PC-9 (cell line): ENCODE measurements around the gene ACSL3. TPM values are rescaled to one million over a fixed set of nuclear protein-coding genes. Genes with fewer than 3 reads are reported as not detected.

Experiments used
- BruUV-seq: library from RNA; stranded (reverse); fragments of 400-500 nt; replicated peaks from 2 replicates; lab custom pipeline; 2021; lab: Mats Ljungman, UMichigan
- CTCF ChIA-PET: fragments of 300-600 bp; sonication (Branson Sonifier 250); formaldehyde crosslinking; loops from one replicate; lab custom pipeline; 2022; ENCODE audit warnings: antibody characterized with exemption; lab: Charles Lee
- POLR2A ChIA-PET: fragments of 300-600 bp; sonication (Branson Sonifier 250); formaldehyde crosslinking; loops from one replicate; lab custom pipeline; 2022; ENCODE audit warnings: antibody characterized with exemption; ENCODE audit not compliant: unreplicated experiment; lab: Charles Lee
- DNase-seq, 2 experiments: peaks; one replicate each; pipeline versions ENCODE4 v3.0.0 to v3.0.0-alpha.2; 2015 to 2022; ENCODE audit warnings: mixed read lengths in 1 of 2
- H2AFZ ChIP-seq: fragments of 200-600 bp; sonication (generic); 2 replicates; pipeline ENCODE4 v1.8.1; 2017; ENCODE audit warnings: antibody characterized with exemption
- H3F3A ChIP-seq: fragments of 200-600 bp; sonication (generic); 2 replicates; pipeline ENCODE4 v1.8.1; 2017; ENCODE audit warnings: antibody characterized with exemption, mild to moderate bottlenecking, low read depth; ENCODE audit not compliant: insufficient read depth
- H3K27ac ChIP-seq: fragments of 200-600 bp; sonication (generic); 2 replicates; pipeline ENCODE4 v1.6.1; 2016; ENCODE audit warnings: mixed run types
- H3K27me3 ChIP-seq: fragments of 200-600 bp; sonication (generic); 2 replicates; pipeline ENCODE4 v1.6.1; 2016; ENCODE audit warnings: low read depth, mixed run types; ENCODE audit not compliant: insufficient read depth
- H3K36me3 ChIP-seq: fragments of 200-600 bp; sonication (generic); 2 replicates; pipeline ENCODE4 v1.6.1; 2016; ENCODE audit warnings: low read depth, mixed run types
- H3K4me1 ChIP-seq: fragments of 200-600 bp; sonication (generic); replicated peaks from 2 replicates; pipeline ENCODE4 v1.6.1; 2016; ENCODE audit warnings: mixed run types; ENCODE audit not compliant: insufficient read depth
- H3K4me2 ChIP-seq: fragments of 200-600 bp; sonication (generic); 2 replicates; pipeline ENCODE4 v1.6.1; 2017; ENCODE audit warnings: mixed run types
- H3K4me3 ChIP-seq: fragments of 200-600 bp; sonication (generic); 2 replicates; pipeline ENCODE4 v1.6.1; 2016; ENCODE audit warnings: mixed run types
- H3K79me2 ChIP-seq: fragments of 200-600 bp; sonication (generic); 2 replicates; pipeline ENCODE4 v1.6.1; 2017; ENCODE audit warnings: low read depth, mixed run types
- H3K9me2 ChIP-seq: fragments of 200-600 bp; sonication (generic); 2 replicates; pipeline ENCODE4 v1.8.1; 2017; ENCODE audit warnings: mild to moderate bottlenecking; ENCODE audit not compliant: insufficient read depth
- H3K9me3 ChIP-seq: fragments of 200-600 bp; sonication (generic); 2 replicates; pipeline ENCODE4 v1.8.1; 2016; ENCODE audit warnings: low read depth; ENCODE audit not compliant: insufficient read depth
- H4K20me1 ChIP-seq: fragments of 200-600 bp; sonication (generic); 2 replicates; pipeline ENCODE4 v1.8.1; 2017; ENCODE audit not compliant: insufficient read depth
- EZH2 ChIP-seq: fragments of 200-600 bp; sonication (generic); IDR thresholded peaks from 2 replicates; pipeline ENCODE4 v1.8.0; 2017; ENCODE audit warnings: antibody characterized with exemption, low read depth
- intact Hi-C: fragments of 100-400 bp; cut with micrococcal nuclease; formaldehyde crosslinking; loops from one replicate; pipeline ENCODE4 v1.10.0; 2022; ENCODE audit not compliant: unreplicated experiment
- total RNA-seq: library from RNA; stranded (reverse); gene quantifications from 2 replicates; pipeline ENCODE4 v1.2.3, GENCODE V29; 2021
- TF ChIP-seq, protein P1 (sequence below): fragments of 200-600 bp; sonication (generic); conservative IDR thresholded peaks from 2 replicates; pipeline ENCODE4 v1.6.1; 2017; ENCODE audit warnings: mixed run types, antibody characterized with exemption, mild to moderate bottlenecking, moderate library complexity

The ACSL3 gene
- total RNA-seq, 1 experiment from 2014 or later, result 446 TPM

DNA sequence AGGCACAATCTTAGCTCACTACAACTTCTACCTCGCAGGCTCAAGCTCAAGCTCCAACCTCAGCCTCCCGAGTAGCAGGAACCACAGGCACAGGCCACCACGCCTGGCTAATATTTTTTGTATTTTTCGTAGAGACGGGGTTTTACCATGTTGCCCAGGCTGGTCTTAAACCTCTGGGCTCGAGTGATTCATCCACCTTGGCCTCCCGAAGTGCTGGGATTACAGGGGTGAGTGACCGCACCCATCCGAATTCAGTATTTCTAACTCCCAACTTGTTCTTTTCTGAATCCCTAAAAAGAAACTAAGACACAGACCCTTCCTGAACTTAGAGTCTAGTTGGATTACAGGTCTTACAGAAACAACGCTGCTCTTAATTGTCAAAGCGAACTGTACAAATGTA is 32.3 kb upstream of the ACSL3 start:
- no peak for DNase-seq
- no peak overlapping the region for H3K4me3 ChIP-seq
- no peak overlapping the region for H2AFZ ChIP-seq
- H3K36me3 ChIP-seq, result no peaks in the 10 kb centered on the region
- no peaks in the 10 kb centered on the region for H3K79me2 ChIP-seq
- H3K9me3 ChIP-seq, result no peaks in the 10 kb centered on the region
- CTCF ChIA-PET, result interaction anchor here (0.6 kb wide), 1 partner anchor 63 kb away, joined by 4 read pairs; no protein-coding TSS in a partner anchor
- no peaks in the 10 kb centered on the region for H4K20me1 ChIP-seq
- TF ChIP-seq EZH2, result no peak
- TF ChIP-seq, protein P1, sequence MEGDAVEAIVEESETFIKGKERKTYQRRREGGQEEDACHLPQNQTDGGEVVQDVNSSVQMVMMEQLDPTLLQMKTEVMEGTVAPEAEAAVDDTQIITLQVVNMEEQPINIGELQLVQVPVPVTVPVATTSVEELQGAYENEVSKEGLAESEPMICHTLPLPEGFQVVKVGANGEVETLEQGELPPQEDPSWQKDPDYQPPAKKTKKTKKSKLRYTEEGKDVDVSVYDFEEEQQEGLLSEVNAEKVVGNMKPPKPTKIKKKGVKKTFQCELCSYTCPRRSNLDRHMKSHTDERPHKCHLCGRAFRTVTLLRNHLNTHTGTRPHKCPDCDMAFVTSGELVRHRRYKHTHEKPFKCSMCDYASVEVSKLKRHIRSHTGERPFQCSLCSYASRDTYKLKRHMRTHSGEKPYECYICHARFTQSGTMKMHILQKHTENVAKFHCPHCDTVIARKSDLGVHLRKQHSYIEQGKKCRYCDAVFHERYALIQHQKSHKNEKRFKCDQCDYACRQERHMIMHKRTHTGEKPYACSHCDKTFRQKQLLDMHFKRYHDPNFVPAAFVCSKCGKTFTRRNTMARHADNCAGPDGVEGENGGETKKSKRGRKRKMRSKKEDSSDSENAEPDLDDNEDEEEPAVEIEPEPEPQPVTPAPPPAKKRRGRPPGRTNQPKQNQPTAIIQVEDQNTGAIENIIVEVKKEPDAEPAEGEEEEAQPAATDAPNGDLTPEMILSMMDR, result no peak
- no TSS peak for BruUV-seq
- H3K27me3 ChIP-seq, result no peaks in the 10 kb centered on the region
- H3F3A ChIP-seq, result peaks cover 12% of the 10 kb centered on the region; the same call in 1 of the 2 replicates
- POLR2A ChIA-PET, result no interaction called here
- no peak overlapping the region for H3K4me2 ChIP-seq
- H3K9me2 ChIP-seq, result no peaks in the 10 kb centered on the region
- peaks cover 12% of the 10 kb centered on the region for H3K4me1 ChIP-seq
- H3K27ac ChIP-seq, result no peak overlapping the region
- intact Hi-C loops, result no loop called here

- no TSS peak for BruUV-seq
- Histone ChIP-seq H4K20me1 (no peaks in the 10 kb centered on the region), H2AFZ (no peak overlapping the region), H3K27me3 (no peaks in the 10 kb centered on the region), H3K4me3 (no peak overlapping the region), H3F3A (peaks cover 12% of the 10 kb centered on the region; the same call in 1 of the 2 replicates), H3K79me2 (no peaks in the 10 kb centered on the region), H3K9me2 (no peaks in the 10 kb centered on the region), H3K4me2 (no peak overlapping the region), H3K36me3 (no peaks in the 10 kb centered on the region), H3K4me1 (peaks cover 22% of the 10 kb centered on the region), H3K27ac (no peak overlapping the region), H3K9me3 (no peaks in the 10 kb centered on the region)
- no peak for TF ChIP-seq EZH2
- TF ChIP-seq, protein P1, result no peak
- intact Hi-C loops, result no loop called here
- POLR2A ChIA-PET, result interaction anchor here (0.8 kb wide), 1 partner anchor 121 kb away, joined by 8 read pairs; no protein-coding TSS in a partner anchor
- CTCF ChIA-PET, result no interaction called here
- no peak for DNase-seq
Observed at GRCh38 chr2:222830164-222830563, 30.7 kb upstream of the ACSL3 start.

DNA sequence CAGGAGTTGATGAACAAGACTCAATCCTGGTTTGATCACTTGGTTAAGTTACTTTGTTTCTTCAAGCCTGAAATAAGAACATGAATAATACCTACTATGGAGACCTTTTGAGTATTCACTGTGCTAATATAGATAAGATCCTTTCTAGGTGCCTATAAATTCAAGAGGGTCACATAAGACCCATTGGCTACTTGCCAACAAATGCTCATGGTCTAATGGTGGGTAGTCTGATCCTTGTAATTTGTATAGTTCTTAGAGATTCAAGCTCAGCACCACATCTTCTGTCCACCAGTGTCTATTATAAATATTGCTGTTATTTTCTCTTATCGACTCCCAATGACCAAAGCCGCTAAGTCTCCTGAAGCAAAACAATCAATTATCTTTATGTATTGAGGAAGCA is 27.4 kb upstream of the ACSL3 start:
- POLR2A ChIA-PET, result interaction anchor here (0.7 kb wide), 2 partner anchors 125 to 216 kb away, joined by 3 to 6 read pairs; no protein-coding TSS in a partner anchor
- no peak for TF ChIP-seq EZH2
- TF ChIP-seq, protein P1, result no peak
- DNase-seq, result peak in 1 of 2 experiments; percentile 30
- no peak overlapping the region for H3K4me2 ChIP-seq
- H3K79me2 ChIP-seq, result no peaks in the 10 kb centered on the region
- H3K36me3 ChIP-seq, result no peaks in the 10 kb centered on the region
- no peaks in the 10 kb centered on the region for H4K20me1 ChIP-seq
- no peaks in the 10 kb centered on the region for H3K9me2 ChIP-seq
- no peaks in the 10 kb centered on the region for H3K27me3 ChIP-seq
- peaks cover 20% of the 10 kb centered on the region for H3F3A ChIP-seq
- H3K4me3 ChIP-seq, result no peak overlapping the region
- peaks cover 42% of the 10 kb centered on the region for H3K4me1 ChIP-seq
- BruUV-seq, result no TSS peak
- intact Hi-C loops, result no loop called here
- H3K27ac ChIP-seq, result no peak overlapping the region
- no peak overlapping the region for H2AFZ ChIP-seq
- H3K9me3 ChIP-seq, result no peaks in the 10 kb centered on the region
- CTCF ChIA-PET, result no interaction called here
